ENCODE results near the gene PROB1.

- TF ChIP-seq CTCF (IDR thresholded peaks at IDR 0.05) (no peak), NRF1 (IDR thresholded peaks at IDR 0.05; ENCODE audit: low read depth, low read length) (no peak), EZH2phosphoT487 (IDR thresholded peaks at IDR 0.05; ENCODE audit: borderline replicate concordance, low read depth) (no peak), POLR2AphosphoS5 (IDR thresholded peaks at IDR 0.05; ENCODE audit: low read depth, low read length) (no peak), USF2 (IDR thresholded peaks at IDR 0.05; ENCODE audit: borderline replicate concordance, low read depth, low read length) (no peak), GABPA (IDR thresholded peaks at IDR 0.05; ENCODE audit: low read depth) (no peak), MXI1 (IDR thresholded peaks at IDR 0.05; ENCODE audit: low read depth, low read length) (no peak), CHD2 (IDR thresholded peaks at IDR 0.05; ENCODE audit: low read length, partially characterized antibody) (no peak), SIN3A (IDR thresholded peaks at IDR 0.05; ENCODE audit: borderline replicate concordance, low read depth, low read length) (no peak), EP300 (IDR thresholded peaks at IDR 0.05; ENCODE audit: borderline replicate concordance in 1 of 2, low read depth in 1 of 2, low read length in 1 of 2) (no peak), TCF12 (IDR thresholded peaks at IDR 0.05) (no peak), TEAD4 (IDR thresholded peaks at IDR 0.05; ENCODE audit: borderline replicate concordance, insufficient read depth) (no peak)
- TF ChIP-seq, protein P1, sequence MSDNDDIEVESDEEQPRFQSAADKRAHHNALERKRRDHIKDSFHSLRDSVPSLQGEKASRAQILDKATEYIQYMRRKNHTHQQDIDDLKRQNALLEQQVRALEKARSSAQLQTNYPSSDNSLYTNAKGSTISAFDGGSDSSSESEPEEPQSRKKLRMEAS (IDR thresholded peaks at IDR 0.05; ENCODE audit: low read depth) = no peak
- TF ChIP-seq, protein P2, sequence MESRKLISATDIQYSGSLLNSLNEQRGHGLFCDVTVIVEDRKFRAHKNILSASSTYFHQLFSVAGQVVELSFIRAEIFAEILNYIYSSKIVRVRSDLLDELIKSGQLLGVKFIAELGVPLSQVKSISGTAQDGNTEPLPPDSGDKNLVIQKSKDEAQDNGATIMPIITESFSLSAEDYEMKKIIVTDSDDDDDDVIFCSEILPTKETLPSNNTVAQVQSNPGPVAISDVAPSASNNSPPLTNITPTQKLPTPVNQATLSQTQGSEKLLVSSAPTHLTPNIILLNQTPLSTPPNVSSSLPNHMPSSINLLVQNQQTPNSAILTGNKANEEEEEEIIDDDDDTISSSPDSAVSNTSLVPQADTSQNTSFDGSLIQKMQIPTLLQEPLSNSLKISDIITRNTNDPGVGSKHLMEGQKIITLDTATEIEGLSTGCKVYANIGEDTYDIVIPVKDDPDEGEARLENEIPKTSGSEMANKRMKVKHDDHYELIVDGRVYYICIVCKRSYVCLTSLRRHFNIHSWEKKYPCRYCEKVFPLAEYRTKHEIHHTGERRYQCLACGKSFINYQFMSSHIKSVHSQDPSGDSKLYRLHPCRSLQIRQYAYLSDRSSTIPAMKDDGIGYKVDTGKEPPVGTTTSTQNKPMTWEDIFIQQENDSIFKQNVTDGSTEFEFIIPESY (IDR thresholded peaks at IDR 0.05; ENCODE audit: borderline replicate concordance, low read depth) = no peak
Observed at GRCh38 chr5:139383993-139384590, 10.8 kb downstream of the PROB1 start.

All from SK-N-SH (cell line).